GM23338 (cell line): ENCODE results near the gene PDGFRB. TPM values are rescaled to one million over a fixed set of nuclear protein-coding genes. Genes with fewer than 3 reads are reported as not detected.

Source experiments
- CREB1 ChIP-seq: fragments of 250-450 bp; sonication (Bioruptor Pico); IDR thresholded peaks from 2 replicates; pipeline ENCODE4 v1.5.0; 2020; ENCODE audit warnings: low read depth, mild to moderate bottlenecking, moderate library complexity
- EZH2 ChIP-seq: fragments of 200-600 bp; sonication (generic); IDR thresholded peaks from one replicate; pipeline ENCODE4 v1.8.0; 2017; ENCODE audit warnings: antibody characterized with exemption, mild to moderate bottlenecking, low read depth; ENCODE audit not compliant: unreplicated experiment
- REST ChIP-seq: IDR thresholded peaks from one replicate; pipeline ENCODE4 v1.6.1; 2018; ENCODE audit warnings: antibody characterized with exemption; ENCODE audit not compliant: unreplicated experiment
- STAT1 ChIP-seq: IDR thresholded peaks from one replicate; pipeline ENCODE4 v1.6.1; 2016; ENCODE audit warnings: antibody characterized with exemption; ENCODE audit not compliant: unreplicated experiment
- ZNF114 ChIP-seq: fragments of 250-450 bp; sonication (Bioruptor Pico); IDR thresholded peaks from 2 replicates; pipeline ENCODE4 v1.5.0; 2020; ENCODE audit warnings: mild to moderate bottlenecking, moderate library complexity
- polyA plus RNA-seq: library from polyadenylated mRNA; unstranded; fragments of >200 nt; fragmentation: Nextera tagmentation; extraction: Ambion mirVana; gene quantifications from 2 replicates; pipeline ENCODE4 v1.2.1, GENCODE V29; 2016
- small RNA-seq: library from RNA; depleted of rRNA; stranded (forward); fragments of <200 nt; gene quantifications from one replicate; pipeline ENCODE3, GENCODE V24; 2014; ENCODE audit warnings: low replicate concordance
- total RNA-seq: library from RNA; depleted of rRNA; stranded (reverse); fragments of >200 nt; shearing (Covaris generic); gene quantifications from 2 replicates; pipeline ENCODE4 v1.2.3, GENCODE V29; 2014; rRNA removed

PDGFRB gene
- total and polyA plus RNA-seq, 2 experiments from 2014 or later, result 4.5 to 11.3 TPM

- TF ChIP-seq EZH2 (no peak), REST (no peak), ZNF114 (CRISPR knock-in tag) (no peak), CREB1 (no peak), STAT1 (no peak)
Observed at GRCh38 chr5:150064681-150065220, 90.9 kb downstream of the PDGFRB start (continued).

Small RNA genes within 50 kb of the gene (small RNA-seq; reads per million reads assigned to genes)
- not detected for gene RF00019

Other genes with a start within 250 kb of the PDGFRB start
- not detected in 2 replicates for gene PDE6A, start 211.1 kb downstream of the PDGFRB start, total RNA-seq
- gene PDE6A, start 211.1 kb downstream of the PDGFRB start, polyA plus RNA-seq, result 0.08 TPM in 1 of 2 replicates, not detected in the other
- 11.3 and 11.5 TPM in 2 replicates for gene SLC26A2, start 195.1 kb downstream of the PDGFRB start, total RNA-seq
- 3.4 and 3.5 TPM in 2 replicates for gene SLC26A2, start 195.1 kb downstream of the PDGFRB start, polyA plus RNA-seq
- gene TIGD6, start 155.2 kb downstream of the PDGFRB start, total RNA-seq, result 1.7 and 2.1 TPM in 2 replicates
- gene TIGD6, start 155.2 kb downstream of the PDGFRB start, polyA plus RNA-seq, result 1.4 and 2.1 TPM in 2 replicates
- 27.0 and 37.9 TPM in 2 replicates for gene HMGXB3, start 155.1 kb downstream of the PDGFRB start, total RNA-seq
- 9.4 and 10.6 TPM in 2 replicates for gene HMGXB3, start 155.1 kb downstream of the PDGFRB start, polyA plus RNA-seq
- not detected in 2 replicates for gene CSF1R, start 69.3 kb downstream of the PDGFRB start, total RNA-seq
- gene CSF1R, start 69.3 kb downstream of the PDGFRB start, polyA plus RNA-seq, result 0.21 TPM in 1 of 2 replicates, not detected in the other
- gene CDX1, start 10.9 kb upstream of the PDGFRB start, total RNA-seq, result not detected in 2 replicates
- not detected in 2 replicates for gene CDX1, start 10.9 kb upstream of the PDGFRB start, polyA plus RNA-seq
- not detected in 2 replicates for gene SLC6A7, start 34.2 kb upstream of the PDGFRB start, total RNA-seq
- not detected in 2 replicates for gene SLC6A7, start 34.2 kb upstream of the PDGFRB start, polyA plus RNA-seq
- gene CAMK2A, start 133.9 kb upstream of the PDGFRB start, total RNA-seq, result not detected in 2 replicates
- gene CAMK2A, start 133.9 kb upstream of the PDGFRB start, polyA plus RNA-seq, result 0.18 TPM in 1 of 2 replicates, not detected in the other
- 6.9 and 7.1 TPM in 2 replicates for gene ARSI, start 147.1 kb upstream of the PDGFRB start, total RNA-seq
- 0.99 and 1.6 TPM in 2 replicates for gene ARSI, start 147.1 kb upstream of the PDGFRB start, polyA plus RNA-seq
- 152 and 165 TPM in 2 replicates for gene TCOF1, start 201.9 kb upstream of the PDGFRB start, total RNA-seq
- gene TCOF1, start 201.9 kb upstream of the PDGFRB start, polyA plus RNA-seq, result 83.4 and 86.8 TPM in 2 replicates